GM21619 (cell line): ENCODE results near the gene CTRB1.

Source experiments
- ATAC-seq: cut with Tn5 transposase; IDR thresholded peaks from one replicate; pipeline ENCODE4 v1.9.1; 2021; ENCODE audit not compliant: unreplicated experiment

CTRB1 gene

DNA sequence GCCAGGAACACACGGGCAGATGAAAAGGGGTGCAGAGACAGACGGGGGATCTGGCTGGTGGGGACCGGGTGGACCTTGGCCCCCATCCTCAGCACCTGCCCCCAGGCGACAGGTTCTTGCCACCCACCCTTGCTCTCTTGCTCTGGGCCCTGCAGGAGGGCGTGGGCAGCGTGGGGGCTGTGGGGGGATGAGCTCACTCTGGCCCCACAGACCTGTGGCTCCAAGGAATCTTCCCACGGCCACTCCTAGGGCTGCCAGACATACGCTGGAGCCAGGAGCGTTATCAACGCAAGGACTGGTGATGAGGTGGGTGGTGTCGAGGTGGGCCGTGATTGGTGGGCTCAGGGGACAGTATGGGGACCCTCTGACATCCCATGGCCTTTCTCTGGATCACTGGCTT lies 6.3 kb downstream of the CTRB1 start:
- ATAC-seq, result no peak

DNA sequence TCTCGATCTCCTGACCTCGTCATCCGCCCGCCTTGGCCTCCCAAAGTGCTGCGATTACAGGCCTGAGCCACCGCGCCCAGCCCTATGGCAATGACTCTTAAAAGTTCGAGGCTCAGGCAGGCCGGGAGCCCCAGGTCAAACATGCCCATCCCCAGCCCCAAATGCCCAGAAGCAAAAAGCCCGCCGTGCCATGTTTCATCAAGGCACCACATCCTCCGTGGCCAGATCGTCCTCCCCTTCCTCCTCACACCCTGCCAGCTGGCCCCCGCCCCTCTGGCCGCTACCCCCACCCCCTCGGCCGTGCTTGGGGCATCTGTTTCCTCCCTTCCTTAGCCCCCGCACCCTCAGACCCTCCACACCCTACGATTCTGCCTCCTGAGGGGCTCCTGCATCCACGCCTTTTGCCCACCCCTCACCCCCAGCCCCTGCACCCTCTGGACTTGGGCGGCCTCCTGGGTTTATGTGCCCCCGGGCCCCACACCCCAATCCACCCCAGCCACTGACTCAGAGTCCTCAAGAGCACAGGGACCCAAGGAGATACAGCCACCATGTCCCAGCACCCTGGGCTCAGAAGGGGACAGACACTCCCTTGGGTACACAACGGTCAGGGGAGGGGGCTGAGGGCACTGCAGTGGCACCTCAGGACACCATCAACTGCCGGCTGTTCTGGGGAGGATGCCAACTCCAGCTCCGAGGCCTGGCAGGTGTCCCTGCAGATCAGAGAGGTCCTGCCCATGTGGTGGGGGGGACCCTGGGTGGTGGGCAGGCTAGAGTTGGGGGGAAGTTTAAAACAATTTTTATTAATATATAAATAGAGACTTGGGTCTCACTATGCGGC lies 7.1 kb downstream of the CTRB1 start:
- no peak for ATAC-seq

DNA sequence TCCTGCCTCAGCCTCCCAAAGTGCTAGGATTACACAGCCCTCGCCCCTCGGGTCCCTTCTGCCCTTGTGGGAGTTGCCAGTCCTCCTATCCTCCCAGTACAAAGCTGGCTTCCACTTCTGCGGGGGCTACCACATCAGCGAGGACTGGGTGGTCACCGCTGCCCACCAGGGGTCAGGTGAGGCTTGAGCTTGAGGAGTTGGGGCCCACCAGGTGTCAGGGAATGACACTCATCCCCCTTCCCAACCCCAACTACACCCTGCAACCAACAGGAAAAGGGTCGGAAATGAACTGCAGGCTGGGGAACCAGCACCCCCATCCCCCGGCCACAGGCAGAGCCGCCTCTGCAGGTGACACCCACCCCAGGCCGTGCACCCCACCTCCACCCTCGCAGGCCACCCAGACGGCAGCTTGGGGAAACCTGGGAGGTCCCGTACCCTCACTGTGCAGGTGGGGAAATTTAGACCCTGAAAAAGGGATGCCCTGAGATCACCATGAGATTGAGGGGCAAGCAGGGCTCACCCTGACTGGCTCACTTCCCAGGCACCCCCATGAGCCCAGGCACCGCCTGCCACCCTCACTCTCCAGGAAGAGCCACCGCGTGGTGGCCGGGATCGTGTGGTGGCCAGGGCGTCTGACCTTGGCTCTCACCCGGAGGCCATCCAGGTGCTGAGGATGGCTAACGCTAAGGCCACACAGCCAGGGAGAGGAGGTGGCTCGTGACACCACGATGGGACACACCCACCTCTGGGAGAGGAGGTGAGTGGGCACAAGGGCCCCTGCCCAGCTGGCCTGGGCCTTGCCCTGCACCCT lies 8.0 kb downstream of the CTRB1 start:
- ATAC-seq, result no peak

DNA sequence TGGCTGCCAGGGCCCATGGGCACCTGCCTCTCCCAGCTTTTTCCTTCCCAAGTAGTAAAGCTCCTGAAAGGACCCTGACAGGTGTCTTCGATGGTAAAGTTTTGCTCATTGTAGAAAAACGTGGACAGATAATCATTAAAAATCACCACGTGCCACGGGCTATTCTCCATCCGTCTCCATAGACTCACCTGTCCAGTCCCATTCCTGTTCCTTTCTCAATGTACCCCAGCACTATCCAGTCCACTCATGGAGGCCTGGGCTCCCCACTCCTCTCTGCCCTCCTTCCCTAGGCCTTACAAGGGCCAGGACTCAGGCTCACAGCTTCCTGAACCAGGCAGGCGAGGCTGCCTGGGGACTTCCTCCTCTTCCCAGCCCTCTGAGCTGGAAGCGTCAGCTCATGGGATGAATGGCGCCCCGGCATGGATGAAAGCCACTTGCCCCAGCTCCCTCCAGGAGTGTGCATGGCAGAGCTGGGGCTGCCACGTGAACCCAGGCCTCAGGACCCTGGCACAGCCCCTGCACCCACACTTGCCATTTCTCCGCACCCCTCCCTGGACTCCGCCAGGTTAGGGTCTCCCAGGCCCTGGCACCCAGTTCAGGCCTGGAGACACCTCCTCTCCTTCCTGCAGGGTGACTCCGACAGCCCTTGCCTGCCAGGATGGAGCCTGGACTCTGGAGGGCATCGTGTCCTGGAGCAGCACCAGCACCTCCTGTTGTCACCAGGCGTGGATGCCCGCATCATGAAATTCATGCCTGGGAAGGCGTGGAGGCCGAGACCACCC lies 8.8 kb downstream of the CTRB1 start:
- no peak for ATAC-seq

DNA sequence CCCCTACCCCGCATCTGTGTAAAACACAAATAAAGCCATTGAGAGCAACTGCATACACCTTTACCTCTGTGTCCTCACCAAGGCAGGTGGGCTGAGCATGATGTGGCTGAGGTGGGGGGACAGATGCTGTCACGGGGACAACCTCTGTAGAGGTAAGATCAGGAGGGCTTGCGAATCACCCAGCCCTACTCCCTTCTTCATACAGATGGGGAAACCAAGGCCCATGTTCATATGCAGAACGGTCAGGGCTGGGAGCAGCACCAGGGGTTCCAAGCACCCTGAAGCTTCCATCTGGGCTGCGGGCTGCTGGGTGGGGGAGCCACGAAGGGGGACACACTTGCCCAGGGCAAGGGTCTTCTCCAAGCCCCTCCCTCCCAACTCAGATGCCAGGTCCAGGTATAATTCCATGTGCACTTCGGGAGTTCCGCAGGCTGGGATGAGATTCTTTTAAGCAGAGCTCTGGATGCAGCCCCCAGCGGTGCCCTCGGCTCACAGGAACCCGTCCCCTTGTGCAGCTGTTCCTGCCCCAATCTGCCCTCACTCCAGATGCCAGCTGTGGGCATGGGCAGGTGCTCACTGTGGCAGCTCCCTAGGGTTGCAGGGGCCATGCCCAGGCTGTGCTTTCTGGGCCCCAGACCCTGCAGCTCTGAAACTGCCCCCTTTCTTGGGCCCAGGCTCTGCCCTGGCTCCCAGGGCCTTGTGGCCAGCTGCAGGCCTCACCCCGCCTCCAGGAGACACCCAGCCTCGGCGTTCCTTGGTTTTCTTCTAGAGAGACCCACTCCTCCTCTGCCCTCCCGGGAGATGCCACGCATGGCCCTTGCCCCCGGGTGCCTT lies 9.6 kb downstream of the CTRB1 start:
- no peak for ATAC-seq

DNA sequence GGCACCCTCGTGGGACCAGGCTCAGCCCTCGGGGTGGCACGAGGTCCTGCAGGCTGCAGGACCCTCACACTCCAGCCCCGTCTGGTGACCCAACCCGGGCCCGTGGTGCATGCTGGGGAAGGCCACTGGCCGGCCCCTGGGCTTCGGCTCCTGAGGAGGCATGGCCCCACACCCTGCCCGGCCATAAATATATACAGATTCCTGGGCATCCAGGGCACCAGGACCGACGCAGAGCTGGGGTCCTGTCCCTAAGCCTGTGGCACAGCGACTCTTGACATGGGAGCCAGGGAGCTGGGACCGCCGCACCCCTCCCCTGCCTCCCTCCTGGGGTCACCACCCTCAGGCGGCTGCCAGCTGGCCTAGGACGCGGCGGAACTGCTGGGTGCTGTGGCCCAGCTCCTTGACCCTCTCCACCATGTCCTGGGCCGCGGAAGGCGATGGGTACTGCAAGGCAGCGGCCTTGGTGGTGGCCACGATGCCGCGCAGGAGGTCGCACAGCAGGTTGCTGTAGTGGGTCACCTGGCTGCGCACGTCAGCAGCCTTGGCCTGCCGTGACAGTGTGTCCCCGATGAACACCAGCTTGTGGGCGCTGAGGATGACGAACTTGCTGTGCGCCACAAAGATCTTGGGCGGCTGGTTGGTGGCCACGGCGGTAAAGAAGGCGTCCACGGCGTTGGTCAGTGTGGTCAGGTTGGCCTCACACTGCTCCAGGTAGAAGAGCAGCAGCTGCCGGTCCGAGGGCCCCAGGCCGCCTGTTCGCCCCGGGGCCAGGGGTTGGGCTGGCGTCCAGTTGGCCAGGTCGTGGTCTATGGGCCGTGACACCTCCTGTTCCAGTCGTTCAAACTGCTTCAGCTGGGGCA lies 10.6 kb downstream of the CTRB1 start:
- no peak for ATAC-seq

DNA sequence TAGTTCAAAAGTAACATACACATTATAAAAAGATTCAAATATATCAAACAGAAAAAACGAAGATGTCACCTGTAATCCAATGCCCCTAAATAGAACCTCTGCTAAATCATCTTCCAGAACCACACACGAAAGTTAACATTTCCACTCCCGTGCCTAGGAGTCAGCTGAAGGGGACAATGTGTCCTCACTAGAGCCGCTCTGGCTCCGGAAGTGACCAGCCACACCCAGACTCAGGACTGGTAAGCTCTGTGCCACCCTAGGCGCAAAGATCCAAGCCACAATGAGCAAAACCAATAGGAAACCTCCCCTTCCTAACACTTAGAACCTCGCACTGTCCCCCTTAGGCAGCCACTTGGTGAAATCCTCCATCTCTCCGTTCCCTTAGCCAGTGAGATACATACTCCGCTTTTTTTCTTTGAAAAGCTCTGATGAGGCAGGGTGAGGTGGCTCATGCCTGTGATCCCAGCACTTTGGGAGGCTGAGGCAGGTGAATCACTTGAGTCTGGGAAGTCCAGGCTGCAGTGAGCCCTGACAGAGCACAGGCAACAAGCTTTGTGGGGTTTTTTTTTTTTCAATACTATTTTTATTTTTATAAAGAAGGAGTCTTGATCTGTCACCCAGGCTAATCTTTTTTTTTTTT lies 11.8 kb downstream of the CTRB1 start:
- no peak for ATAC-seq

DNA sequence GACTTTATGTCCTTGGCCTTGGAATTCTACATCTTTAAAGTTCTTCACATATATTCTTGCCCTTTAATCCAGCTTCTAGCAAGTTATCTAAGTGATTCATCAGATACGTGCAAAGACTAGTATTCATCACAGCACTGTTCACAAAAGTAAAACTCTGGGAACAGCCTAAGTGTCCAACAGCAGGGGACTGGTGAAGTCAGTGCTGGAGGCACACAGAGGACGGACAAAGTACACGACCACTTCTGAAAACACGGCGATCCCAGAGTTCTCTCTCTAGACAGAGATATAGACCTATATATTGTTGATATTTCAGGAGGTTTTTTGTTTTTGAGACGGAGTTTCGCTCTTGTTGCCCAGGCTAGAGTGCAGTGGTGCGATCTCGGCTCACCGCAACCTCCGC lies 12.8 kb downstream of the CTRB1 start:
- no peak for ATAC-seq

DNA sequence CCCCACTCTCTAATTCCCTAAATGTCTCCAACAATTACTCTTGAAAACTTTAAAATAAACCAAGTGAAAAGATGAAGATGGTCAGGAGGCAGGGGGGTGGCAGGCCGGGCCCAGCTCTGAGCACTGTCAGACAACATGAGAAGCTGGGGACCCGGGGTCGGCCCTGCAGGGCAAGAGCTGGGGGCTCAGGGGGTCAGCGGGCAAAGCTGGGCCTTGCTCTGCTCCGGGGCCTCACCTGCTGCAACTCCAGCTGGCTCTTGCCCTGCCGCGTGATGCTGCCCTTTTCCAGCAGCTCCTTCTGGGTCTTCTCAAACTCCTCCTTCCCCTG lies 14.8 kb downstream of the CTRB1 start:
- no peak for ATAC-seq

DNA sequence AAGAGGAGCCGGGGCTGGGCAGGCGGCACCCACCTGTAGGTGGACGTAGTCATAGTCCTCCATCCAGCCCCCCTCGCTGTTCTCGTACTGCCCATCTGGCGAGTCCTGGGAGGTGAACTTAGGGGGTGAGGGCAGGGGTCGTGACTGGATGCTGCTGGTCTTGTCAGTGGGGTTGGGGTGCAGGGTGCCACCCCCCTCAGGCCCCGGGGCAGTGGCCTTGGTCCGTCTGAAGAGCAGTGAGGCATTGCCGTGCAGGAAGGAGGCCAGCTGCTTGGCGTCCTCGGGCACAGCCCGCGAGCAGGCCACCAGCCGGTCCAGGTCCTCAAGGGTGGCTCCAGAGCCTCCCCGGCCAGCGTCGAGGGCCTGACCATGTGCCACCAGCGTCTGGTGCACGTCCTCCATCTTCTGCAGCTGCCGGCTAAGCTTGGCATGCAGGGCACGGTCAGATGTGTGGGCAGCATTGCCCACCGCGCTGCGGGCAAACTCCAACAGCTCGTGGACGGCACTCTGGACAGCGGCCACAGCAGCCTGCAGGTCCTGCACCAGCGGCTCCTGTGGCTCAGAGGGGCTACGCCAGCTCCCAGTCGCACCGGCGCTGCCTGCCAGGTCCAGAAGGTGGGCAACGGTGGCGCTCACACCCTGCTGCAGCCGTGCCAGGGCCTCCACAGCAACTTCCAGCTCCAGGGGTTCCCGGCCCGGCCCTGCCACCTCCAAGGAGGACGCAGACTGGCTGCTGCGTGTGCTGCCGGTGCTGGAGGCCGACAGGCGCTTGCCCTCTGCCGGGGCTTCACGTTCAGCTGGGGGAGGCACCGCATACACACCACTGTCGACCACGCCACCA lies 16.3 kb downstream of the CTRB1 start:
- no peak for ATAC-seq

DNA sequence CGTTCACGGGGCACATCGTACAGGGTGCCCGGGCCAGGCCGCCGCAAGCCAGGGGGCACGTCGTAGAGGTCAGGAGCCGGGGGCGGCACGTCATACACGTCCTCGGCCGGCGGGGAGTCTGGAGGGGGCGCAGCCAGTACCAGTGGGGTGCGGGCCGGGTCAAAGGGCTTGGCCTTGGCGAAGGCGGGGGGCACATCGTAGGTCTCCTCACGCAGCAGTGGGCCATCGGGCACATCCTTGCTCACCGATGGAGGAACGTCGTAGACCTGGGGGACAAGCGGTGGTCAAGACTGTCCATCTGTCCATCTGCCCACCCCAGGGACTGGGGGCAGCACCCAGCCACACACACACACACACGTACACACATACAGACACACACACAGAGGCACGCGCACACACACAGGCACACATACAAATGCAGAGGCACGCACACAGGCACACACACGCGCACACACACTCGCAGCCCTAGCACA lies 17.0 kb downstream of the CTRB1 start:
- ATAC-seq, result no peak

DNA sequence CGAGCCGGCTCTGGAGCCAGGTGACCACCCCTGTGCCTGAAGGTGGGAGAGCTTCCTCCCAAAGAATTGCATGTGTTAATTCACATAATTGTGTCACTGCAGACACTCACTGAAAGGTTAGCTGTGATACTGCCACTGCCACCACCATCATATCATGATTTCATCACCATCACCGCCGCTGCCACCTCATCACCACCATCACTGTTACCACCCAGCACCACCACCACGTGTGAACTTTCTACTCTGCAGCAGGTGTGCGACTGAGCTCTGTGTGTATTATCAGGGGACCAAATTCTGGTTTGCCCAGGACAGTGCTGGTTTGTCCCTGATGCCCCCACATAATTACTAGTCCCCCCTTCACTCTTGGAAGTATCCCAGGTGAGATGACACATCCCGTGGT lies 17.4 kb downstream of the CTRB1 start:
- ATAC-seq, result no peak

DNA sequence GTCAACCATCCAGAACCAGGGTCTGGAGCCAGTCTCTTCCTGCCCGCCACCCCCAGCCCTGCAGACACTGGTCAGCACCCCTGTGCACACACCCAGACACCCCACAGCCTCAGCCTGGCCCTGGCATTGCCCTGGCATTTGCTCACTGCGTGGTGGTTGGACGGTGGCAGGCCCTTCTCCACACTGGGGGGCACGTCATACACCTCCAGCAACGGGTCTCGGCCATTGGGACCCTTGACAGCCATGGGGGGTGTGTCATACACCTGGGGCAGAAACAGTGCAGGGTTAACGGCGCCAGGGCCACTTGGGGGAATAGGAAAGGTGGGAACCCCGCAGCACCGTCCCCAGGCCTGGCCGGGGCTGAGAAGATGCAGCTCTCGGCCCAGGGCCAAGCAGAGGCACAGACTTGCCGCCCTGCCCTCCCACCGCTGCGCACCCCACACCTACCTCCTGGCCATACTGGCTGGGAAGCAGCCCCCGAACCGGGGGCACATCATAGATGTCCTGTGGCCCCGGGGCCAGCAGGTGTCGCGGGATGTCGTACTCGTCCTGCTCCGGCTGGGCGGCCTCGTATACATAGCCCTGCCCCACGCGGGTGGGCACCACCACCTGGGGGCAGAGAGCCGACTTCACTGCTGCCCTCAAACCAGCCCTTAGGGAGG lies 18.1 kb downstream of the CTRB1 start:
- no peak for ATAC-seq

DNA sequence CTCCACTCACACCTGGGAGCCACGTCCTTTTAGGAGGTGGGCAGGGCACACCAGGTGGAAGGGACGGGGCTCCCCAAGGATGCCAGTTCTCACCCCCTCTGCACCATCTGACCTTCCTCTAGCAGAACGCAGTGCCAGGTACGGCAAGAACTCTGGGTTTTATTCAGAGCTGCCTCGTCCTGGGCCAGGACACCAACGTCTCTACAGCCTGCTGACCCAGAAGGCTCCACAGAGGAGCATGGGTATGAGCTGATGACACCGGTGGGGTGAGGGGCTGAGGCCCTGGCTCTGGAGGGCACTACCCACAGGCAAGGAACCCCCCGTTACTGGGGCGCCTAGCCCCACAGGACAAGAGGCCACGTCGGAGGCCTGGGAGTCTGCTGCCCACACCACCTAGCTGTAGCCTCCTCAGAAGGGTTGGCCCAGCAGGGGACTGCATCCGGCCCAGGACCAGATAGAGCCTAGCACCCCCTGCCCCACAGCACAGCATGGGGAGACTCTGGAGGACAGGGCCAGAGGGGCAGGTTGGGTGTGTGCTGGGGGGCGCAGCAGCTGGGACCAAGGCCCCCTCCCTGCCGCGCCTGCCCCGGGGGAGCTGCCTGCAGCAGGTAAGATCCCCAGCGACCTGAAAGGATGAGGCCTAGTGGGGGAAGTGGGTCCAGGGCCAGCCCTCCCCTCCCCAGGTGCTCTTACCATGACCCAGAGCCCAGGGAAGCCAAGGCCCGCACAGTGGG lies 18.8 kb downstream of the CTRB1 start:
- ATAC-seq, result no peak

DNA sequence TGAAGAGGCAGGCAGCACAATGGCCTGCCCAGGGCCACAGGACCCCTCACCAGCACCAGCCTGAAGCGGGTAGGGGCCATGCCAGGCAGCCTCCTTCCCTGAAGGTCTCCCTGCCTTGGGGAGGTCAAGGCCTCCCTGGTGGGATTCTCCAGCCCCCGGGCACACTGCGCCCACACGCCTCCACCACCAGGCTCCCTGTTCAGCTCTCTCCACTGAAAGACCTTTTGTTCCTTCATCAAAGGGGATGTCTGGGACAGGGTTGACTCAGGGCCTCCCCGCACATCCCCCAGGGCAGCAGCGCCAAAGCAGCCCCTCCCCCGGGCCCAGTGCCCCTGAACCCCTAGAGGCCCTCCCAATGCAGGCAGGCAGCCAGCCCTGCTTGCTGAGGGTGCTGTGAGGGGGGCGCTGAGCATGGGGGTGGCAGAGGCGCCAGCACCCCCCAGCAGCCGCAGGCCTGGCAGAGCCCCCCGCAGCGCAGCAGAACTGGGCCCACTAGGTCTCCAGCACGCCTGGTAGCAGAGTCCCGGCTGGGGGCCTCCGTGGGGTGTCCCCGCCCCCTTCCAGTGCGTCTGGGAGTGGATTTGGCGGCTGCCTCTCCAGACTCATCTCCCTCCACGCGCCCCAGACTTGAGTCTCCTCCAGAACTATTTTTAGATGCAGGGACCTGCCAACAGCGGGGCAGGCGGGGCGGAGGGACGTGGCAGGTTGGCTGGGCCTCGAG lies 19.5 kb downstream of the CTRB1 start:
- no peak for ATAC-seq

DNA sequence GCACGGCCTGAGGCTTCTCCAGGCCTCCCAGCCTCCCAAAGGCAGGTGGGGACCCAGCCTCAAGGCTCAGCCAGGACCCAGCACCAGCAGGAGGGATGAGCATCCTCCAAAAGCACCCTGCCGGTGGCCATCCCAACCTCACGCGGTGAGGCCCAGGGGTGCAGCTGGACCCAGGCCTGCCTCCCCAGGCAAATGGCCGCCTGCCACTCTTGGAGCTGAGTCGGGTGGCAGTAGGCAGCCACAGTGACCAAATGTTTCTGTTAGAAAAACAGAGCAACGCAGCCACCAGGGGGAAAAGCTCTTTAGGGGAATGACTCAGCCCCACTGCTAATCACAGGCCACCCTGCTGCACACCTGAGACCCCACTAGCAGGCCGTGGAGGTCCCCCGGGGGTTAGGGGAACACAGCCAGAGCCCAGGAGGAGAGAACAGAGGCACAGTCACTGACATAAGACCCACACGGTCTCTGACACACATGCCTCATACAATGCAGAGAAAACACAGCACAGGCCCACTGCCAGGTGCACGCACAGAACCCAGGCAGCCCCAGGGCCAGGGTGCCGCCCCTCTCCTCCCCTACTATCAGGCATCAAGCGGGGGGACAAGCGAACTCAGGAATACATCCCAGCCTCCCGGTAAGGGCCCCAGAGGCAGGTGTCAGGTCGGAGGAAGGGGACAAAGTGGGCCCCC lies 20.2 kb downstream of the CTRB1 start:
- no peak for ATAC-seq
